ENCODE data around the gene WAPL.
"Not testable (repeated sequence)": the region's sequence is repeated elsewhere in the genome, so short reads cannot be mapped to it uniquely, and the experiment has no call there.

WAPL gene

GRCh38 chr10:86409183-86409582 is 112.4 kb downstream of the WAPL start:
- no peak for DNase-seq

GRCh38 chr10:86403183-86403797 is 118.3 kb downstream of the WAPL start:
- no peak for DNase-seq

DNA sequence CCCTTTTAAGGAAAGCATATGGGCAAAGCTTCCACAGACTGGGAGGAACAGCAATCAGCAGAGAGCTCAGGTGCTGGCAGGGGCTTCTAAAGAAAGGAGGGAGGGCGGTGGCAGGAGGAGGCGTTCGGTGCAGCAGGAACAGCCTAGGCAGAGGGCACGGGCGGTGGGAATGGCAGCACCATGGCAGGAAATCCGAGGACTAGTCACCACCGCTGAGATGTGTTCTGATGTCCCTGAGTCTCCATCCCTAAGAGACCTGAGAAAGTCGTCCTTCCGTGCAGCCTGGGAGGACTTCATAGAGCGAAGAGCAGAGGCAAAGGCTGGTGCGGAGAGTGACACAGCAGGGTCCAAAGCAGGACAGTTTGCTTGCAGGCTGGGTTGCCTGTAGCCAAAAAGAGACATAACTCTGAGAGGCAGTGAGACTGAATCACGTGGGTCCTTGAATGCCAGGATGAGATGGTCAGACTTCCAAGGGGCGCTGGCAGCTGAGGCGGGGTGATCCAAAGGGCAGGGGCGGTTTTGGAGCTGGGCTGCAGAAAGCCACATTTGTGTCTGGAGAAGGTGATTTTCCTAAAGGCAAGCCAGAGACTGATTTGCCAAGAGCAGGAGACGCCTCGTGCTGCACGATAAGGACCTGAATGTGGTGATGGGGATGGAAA is 119.2 kb downstream of the WAPL start:
- DNase-seq = no peak

GRCh38 chr10:86401588-86402282 is 119.9 kb downstream of the WAPL start:
- no peak for DNase-seq

DNA sequence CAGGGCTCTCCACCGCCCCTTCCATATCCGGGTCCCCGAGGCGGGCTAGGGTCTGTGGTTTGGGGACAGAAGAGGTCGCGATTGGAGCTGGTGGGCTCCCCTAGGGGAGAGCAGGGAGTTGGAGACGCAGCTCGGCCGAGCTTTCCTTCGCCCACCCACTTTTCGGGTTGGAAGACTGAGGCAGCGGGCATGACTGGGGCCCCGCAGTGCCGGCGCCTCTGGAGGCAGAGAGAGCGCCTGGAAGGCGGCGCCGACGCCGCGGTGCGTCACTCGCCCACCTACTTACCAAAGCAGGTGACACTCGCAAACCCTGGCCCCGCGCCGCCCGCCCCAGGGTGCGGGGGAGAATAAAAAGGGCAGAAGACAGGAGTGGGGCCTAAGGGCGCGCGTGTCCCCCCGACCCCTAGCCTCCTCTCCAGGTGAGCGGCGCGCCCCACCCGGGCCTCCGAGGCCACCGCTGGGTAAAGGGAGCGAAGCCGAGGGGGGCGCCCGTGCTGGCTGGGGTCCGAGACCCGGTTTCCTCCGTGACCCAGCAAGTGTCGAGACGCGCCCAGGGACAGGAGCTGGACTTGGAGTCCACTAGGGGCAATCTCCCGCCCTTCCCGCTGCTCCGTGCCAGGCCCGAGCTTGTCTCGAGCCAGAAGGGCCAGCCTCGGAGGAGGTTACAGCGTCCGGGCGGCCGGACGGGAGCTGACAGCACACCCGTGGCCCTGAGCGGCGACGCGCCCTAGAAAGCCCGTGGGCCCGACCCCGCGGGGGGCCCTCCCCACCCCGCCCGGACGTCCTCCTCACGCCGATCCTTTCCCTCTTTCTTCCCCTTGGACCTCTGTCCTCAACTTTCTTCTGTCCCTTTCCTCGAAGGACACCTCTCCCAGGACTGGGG is 120.6 kb downstream of the WAPL start:
- no peak for DNase-seq

DNA sequence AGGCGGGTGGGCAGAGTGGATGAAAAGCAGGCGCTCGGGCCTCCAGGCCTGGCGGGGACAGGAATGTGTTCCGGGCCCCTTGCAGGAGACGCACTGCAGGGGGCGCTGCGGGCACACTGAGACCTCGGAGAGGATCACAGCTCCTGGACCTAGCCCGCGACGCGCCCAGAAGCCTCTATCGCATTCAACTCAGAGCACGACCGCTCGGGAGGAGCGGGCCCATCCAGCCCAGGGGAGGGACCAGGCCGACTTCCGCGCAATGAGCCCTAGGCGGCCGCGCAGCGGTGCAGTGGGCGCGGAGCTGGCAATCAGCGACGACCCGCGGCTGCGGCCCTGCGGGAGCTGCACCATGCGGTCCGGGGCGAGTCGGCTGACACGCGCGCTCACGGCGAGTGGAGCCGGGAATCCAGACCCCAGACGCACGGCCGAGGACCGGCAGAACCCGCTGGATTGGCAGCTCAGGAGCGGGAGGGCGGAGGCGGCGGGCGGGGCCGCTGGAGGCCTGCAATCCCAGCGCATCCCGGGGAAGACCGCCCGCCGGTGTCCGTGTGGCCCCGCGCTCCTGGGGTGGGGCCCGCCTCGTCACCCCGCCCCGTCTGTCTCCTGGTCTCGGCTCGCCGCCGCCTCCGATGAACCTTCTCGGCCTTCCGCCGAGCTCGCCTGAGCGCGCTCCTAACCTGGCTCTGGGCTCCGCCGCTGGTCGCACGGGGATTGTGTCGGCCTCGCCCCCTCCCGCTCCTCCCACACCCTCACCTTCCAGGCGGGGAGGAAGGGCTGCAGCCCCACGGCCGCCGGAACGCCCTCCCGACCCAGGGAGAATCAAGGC is 121.5 kb downstream of the WAPL start:
- DNase-seq = peak; percentile 22

GRCh38 chr10:86399514-86399878 is 122.1 kb downstream of the WAPL start:
- no peak for DNase-seq

DNA sequence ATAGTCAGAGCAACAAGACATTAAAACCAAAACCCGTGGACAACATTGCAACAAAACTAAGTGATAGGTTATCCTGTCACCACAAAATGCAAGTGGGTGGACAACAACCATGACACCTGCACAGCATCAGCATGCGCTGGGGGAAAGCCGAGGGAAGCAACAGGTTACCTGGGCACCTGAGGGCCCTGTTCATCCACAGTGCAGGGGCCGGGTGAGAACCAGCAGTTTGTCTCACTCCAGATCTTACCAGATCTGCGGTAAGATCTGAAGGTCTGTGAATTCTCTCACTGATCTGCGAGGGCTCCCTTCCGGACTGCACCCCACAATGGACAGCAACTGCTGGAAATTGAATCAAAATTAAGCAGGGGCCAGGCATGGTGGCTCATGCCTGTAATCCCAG is 124.5 kb downstream of the WAPL start:
- DNase-seq = no peak

GRCh38 chr10:86393862-86394455 is 127.6 kb downstream of the WAPL start:
- DNase-seq = no peak

DNA sequence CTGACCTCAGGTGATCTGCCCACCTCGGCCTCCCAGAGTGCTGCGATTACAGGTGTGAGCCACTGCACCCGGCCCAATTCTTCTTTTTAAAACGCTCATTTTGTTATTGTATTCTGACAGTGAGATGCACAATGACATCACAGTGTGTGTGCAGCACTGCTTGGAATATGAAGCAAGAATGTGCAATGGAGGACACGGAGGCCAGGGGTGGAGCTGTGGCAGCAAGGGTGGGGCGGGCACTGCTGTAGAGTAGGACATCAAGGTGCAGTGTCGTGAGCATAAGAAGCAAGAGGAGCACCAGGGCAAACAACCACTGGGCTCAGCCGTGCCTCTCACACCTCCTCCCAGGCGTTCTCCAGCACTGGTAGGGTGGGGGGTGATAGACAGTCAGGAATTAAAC is 128.2 kb downstream of the WAPL start:
- no peak for DNase-seq

DNA sequence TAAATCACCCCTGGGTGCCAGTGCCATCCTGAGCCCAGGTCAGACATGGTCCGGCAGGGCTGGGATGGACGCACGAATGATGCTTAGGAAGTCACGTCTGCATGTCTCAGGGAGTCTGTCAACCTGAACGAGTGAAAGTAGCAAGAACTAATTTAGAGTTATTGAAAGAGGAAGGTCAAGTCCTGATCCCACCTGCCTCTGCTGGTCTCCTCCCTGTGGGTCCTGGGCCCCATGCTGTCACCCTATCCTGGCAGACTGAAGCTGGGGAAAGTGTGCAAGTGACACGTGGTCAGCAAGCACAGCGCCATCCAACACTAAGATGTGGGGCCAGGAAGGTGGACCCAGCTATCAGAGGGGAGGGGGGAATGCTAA is 128.9 kb downstream of the WAPL start:
- DNase-seq = no peak

DNA sequence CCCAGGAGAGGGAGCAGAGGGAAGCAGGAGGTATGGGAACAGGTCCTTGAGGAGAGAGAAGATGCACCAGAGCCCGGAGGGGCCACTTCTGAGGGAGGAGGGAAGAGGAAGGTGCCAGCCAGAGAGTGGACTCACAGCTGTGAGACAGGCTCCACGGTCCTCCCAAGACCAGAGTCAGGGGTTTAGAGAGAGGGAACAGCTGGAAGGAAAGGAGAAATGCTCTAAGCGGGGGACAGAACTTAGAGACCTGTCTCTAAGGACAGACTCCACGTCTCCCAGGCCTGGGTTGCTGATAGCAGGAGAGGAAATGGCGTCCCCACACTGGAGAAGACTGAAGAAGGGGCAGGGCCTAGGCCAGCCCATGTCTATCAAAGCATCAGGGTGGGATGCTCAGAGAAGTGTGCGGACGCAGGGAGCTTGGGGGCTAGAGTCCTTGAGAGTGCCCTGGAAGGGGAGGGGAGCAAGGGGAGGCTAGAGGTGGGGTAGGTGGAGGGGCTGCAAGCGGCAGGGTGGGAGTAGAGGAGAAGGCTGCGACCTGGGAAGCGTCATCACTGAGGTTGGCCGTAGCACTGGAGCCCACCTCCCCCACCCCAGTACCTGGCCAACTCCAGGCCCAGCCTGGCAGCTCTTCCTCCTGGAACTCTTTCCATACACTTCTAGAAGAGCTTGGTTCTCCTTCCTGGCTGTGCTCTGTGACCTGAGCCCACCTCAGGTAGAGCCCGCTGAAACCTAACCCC is 129.4 kb downstream of the WAPL start:
- DNase-seq = no peak

GRCh38 chr10:86391236-86391840 is 130.3 kb downstream of the WAPL start:
- no peak for DNase-seq

- no peak for DNase-seq
Observed at GRCh38 chr10:86390337-86391120, 131.1 kb downstream of the WAPL start.

- no peak for DNase-seq
Observed at GRCh38 chr10:86389441-86390193, 132.0 kb downstream of the WAPL start.

GRCh38 chr10:86389109-86389440 is 132.5 kb downstream of the WAPL start:
- DNase-seq = not testable (repeated sequence)

DNA sequence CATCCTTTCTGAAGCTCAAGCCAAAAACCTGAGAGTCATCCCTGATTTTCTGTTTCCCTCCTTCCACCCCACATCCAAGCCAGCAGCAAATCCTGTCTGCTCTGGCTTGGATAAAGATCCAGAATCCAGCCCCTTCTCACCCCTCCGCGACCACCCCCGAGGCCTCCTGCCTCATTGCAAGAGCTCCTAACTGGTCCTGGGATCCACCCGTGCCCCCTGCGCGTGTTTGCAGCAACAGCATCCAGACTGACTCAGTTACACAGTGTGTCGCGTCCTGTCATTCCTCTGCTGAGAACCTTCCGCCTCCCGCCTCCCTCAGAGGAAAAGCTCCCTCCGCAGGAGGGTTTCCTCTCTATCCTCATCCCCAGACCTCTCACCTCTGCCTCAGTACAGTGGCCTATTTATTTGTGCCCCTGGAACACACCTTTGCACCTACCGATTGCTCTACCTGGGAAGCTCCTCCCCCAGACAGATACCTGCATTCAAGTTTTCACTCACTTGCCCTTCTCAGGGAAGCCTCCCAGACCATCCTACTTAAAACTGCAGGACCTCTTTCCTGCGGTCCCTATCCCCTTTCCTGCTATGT is 133.4 kb downstream of the WAPL start:
- no peak for DNase-seq

DNA sequence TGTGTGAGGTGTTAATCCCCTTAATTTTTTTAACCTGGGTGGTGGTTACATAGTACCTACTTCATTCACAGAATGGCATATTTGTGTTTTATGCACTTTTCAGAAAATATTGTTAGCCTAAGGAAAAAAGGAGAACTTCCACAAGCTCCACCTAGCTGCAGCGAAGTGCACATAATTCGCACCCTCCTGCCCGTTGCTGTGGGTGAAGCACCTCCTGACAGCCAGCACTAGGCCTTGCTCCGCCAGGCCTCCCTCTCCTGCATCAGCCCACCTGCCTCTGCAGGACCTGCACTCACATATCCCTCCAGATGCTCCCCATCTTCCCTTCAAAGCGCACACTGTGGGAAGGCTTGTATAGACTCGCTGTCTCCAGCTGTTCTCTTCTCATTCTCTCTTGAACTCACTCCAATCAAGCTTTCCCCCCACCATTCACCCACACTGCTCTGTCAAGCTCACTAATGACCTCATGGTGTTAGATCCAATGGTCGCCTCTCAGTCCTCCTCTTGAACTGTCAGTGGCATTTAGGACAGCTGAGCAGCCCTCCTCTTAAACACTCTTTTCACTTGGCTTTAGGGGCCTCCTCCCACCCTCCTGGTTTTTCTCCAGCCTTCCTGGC is 134.3 kb downstream of the WAPL start:
- DNase-seq = no peak

- DNase-seq = no peak
Observed at GRCh38 chr10:86385806-86386205, 135.8 kb downstream of the WAPL start.

Data from SIG-M5 (cell line).